NCI-H748 (cell line): ENCODE measurements around the gene RASSF4.

ENCODE experiments used
- DNase-seq: peaks from one replicate; lab custom pipeline; 2025; ENCODE audit not compliant: unreplicated experiment; lab: John Stamatoyannopoulos, UW

RASSF4 gene

GRCh38 chr10:44927352-44927751 lies 32.2 kb upstream of the RASSF4 start:
- DNase-seq, result no peak

GRCh38 chr10:44928462-44928861 lies 31.1 kb upstream of the RASSF4 start:
- DNase-seq, result no peak

GRCh38 chr10:44929356-44930255 lies 30.0 kb upstream of the RASSF4 start:
- no peak for DNase-seq

GRCh38 chr10:44930904-44931620 lies 28.5 kb upstream of the RASSF4 start:
- no peak for DNase-seq

GRCh38 chr10:44931621-44932516 lies 27.7 kb upstream of the RASSF4 start:
- no peak for DNase-seq

- peak; percentile 71 for DNase-seq
Observed at GRCh38 chr10:44932517-44933450, 26.8 kb upstream of the RASSF4 start.

- no peak for DNase-seq
Observed at GRCh38 chr10:44933451-44934321, 25.9 kb upstream of the RASSF4 start.

GRCh38 chr10:44934416-44935200 lies 25.0 kb upstream of the RASSF4 start:
- no peak for DNase-seq

GRCh38 chr10:44935201-44935965 lies 24.2 kb upstream of the RASSF4 start:
- no peak for DNase-seq

- no peak for DNase-seq
Observed at GRCh38 chr10:44935966-44936295, 23.7 kb upstream of the RASSF4 start.

GRCh38 chr10:44936314-44936975 lies 23.2 kb upstream of the RASSF4 start:
- DNase-seq, result no peak

- no peak for DNase-seq
Observed at GRCh38 chr10:44937196-44938005, 22.2 kb upstream of the RASSF4 start.

GRCh38 chr10:44938956-44939355 lies 20.6 kb upstream of the RASSF4 start:
- DNase-seq, result no peak

GRCh38 chr10:44939691-44940401 lies 19.8 kb upstream of the RASSF4 start:
- DNase-seq, result no peak

- no peak for DNase-seq
Observed at GRCh38 chr10:44944354-44944753, 15.2 kb upstream of the RASSF4 start.

GRCh38 chr10:44946205-44946604 lies 13.4 kb upstream of the RASSF4 start:
- no peak for DNase-seq
